Psoas muscle (tissue), 8 donors: ENCODE results near the gene TRIM37. TPM values are rescaled to one million over a fixed set of nuclear protein-coding genes. Genes with fewer than 3 reads are reported as not detected.

ENCODE experiments used
- ATAC-seq, 4 donors: fragments of 200-7000 bp; cut with Tn5 transposase; one replicate each; pipeline ENCODE4 v1.9.1; 2020; ENCODE audit warnings: moderate library complexity in 3 of 4, mild to moderate bottlenecking in 2 of 4
- DNase-seq, 2 donors: peaks; one replicate each; pipeline ENCODE4 v3.0.0-alpha.2; 2020
- H3K27ac ChIP-seq: fragments of 200-600 bp; one replicate; pipeline ENCODE4 v1.8.0; 2022
- H3K27me3 ChIP-seq, 3 donors: fragments of 200-600 bp in 1 of 3; one replicate each; pipeline versions ENCODE4 v1.6.1 to v1.8.0; 2013 to 2022; ENCODE audit warnings: low read length in 2 of 3, mild to moderate bottlenecking in 2 of 3, moderate library complexity in 1 of 3; ENCODE audit not compliant: insufficient read depth in 3 of 3
- H3K36me3 ChIP-seq, 2 donors: fragments of 200-600 bp in 1 of 2; one replicate each; pipeline versions ENCODE4 v1.6.1 to v1.8.0; 2013 to 2022; ENCODE audit warnings: low read depth in 1 of 2, mild to moderate bottlenecking in 1 of 2, moderate library complexity in 1 of 2; ENCODE audit not compliant: insufficient read depth in 1 of 2
- H3K4me1 ChIP-seq: fragments of 200-600 bp; one replicate; pipeline ENCODE4 v1.8.0; 2022
- H3K4me3 ChIP-seq: fragments of 200-600 bp; one replicate; pipeline ENCODE4 v1.8.0; 2022; ENCODE audit warnings: mild to moderate bottlenecking
- H3K9me3 ChIP-seq: fragments of 200-600 bp; one replicate; pipeline ENCODE4 v1.8.0; 2022
- CTCF ChIP-seq: fragments of 200-600 bp; IDR thresholded peaks from one replicate; pipeline ENCODE4 v1.8.0; 2022; ENCODE audit warnings: antibody characterized with exemption
- WGBS, 3 donors: extraction: QIAGEN DNeasy Blood & Tissue Kit; methylation state at CpG; one replicate each; pipeline versions ENCODE4 v1.1.6 to v1.1.7; 2013; 5-methylcytosine and 5-hydroxymethylcytosine counted together
- intact Hi-C, 2 donors: fragments of 100-400 bp; cut with DNase I; formaldehyde crosslinking; loops; one replicate each; pipeline versions ENCODE4 v1.11.0 to v1.14.2; 2022
- polyA plus RNA-seq, 3 donors: library from polyadenylated mRNA; stranded (reverse); fragments of 200-250 nt; gene quantifications; one replicate each; pipeline ENCODE4 v1.2.3, GENCODE V29; 2013
- total RNA-seq, 4 donors: library from RNA; stranded (reverse); fragmentation: NEBNext Ultra II Directional in 2 of 4; extraction: Animal tissue kit (Norgen Biotek cat#: 25700) in 2 of 4; gene quantifications; one replicate each; pipeline versions ENCODE4 v1.2.1 to v1.2.4, GENCODE V29; 2021 to 2023
- donor health status: healthy with polysubstance abuse.
- donor health status: DM: no; HTN: no; CAD: no; lungs with moderate emphysema.
- donor health status: Bipolar disorder and iron deficiency.
- donor health status: healthy.
- donor health status: DM: yes; HTN: yes; CAD: no.
- donor health status: DM: no; HTN: no; CAD: no.
- donor health status: DM: no; HTN: no; CAD: no.
- donor health status: DM: yes; HTN: yes; CAD: no.

Gene TRIM37
- total and polyA plus RNA-seq, 7 donors = 6.8 to 17.6 (median 14.2) TPM

- no peak for TF ChIP-seq CTCF
- Histone ChIP-seq H3K27me3 (no peaks in the 10 kb centered on the region), H3K4me3 (no peak overlapping the region), H3K9me3 (no peaks in the 10 kb centered on the region), H3K4me1 (no peaks in the 10 kb centered on the region), H3K36me3 (peaks cover 0 to 53% of the 10 kb centered on the region in 2 donors), H3K27ac (no peak overlapping the region)
- ATAC-seq = no peak
- WGBS, 3 donors = 95 to 98% (median 97%) methylated on average over 7 of the region's 7 CpGs
- no peak for DNase-seq
- intact Hi-C loops = no loop called here
Observed at GRCh38 chr17:58995247-58995940, 111.3 kb downstream of the TRIM37 start.

- no peaks in the 10 kb centered on the region for H3K4me1 ChIP-seq
- no peak for ATAC-seq
- TF ChIP-seq CTCF = no peak
- no peak for DNase-seq
- intact Hi-C loops = no loop called here
- no peaks in the 10 kb centered on the region for H3K9me3 ChIP-seq
- WGBS, 3 donors = 72 to 81% (median 77%) methylated on average over 5 of the region's 5 CpGs
- no peaks in the 10 kb centered on the region for H3K27me3 ChIP-seq
- no peak overlapping the region for H3K27ac ChIP-seq
- peaks cover 0 to 33% of the 10 kb centered on the region in 2 donors for H3K36me3 ChIP-seq
- no peak overlapping the region for H3K4me3 ChIP-seq
Observed at GRCh38 chr17:58993311-58993710, 113.4 kb downstream of the TRIM37 start.

GRCh38 chr17:58991718-58992331, 114.9 kb downstream of the TRIM37 start:
- Histone ChIP-seq H3K9me3 (no peaks in the 10 kb centered on the region), H3K4me3 (no peak overlapping the region), H3K27me3 (no peaks in the 10 kb centered on the region), H3K36me3 (peaks cover 0 to 18% of the 10 kb centered on the region in 2 donors), H3K27ac (no peak overlapping the region), H3K4me1 (no peaks in the 10 kb centered on the region)
- no peak for ATAC-seq
- intact Hi-C loops = no loop called here
- 89 to 92% (median 91%) methylated on average over 4 of the region's 4 CpGs for WGBS, 3 donors
- TF ChIP-seq CTCF = no peak
- no peak for DNase-seq

GRCh38 chr17:58989629-58990028, 117.1 kb downstream of the TRIM37 start:
- Histone ChIP-seq H3K9me3 (no peaks in the 10 kb centered on the region), H3K4me1 (no peaks in the 10 kb centered on the region), H3K4me3 (no peak overlapping the region), H3K36me3 (peaks cover 0 to 7% of the 10 kb centered on the region in 2 donors), H3K27ac (no peak overlapping the region), H3K27me3 (no peaks in the 10 kb centered on the region)
- no peak for TF ChIP-seq CTCF
- no peak for ATAC-seq
- intact Hi-C loops = no loop called here
- WGBS, 3 donors = 50 to 72% (median 68%) methylated on average over 2 of the region's 2 CpGs
- DNase-seq = no peak
